GM12892 (cell line): ENCODE results near the gene IER3.

Source experiments
- POLR2A ChIP-seq: IDR thresholded peaks from 2 replicates; pipeline ENCODE4 v1.6.1; 2011; ENCODE audit warnings: low read depth, low read length, control low read depth
- POLR2AphosphoS5 ChIP-seq: IDR thresholded peaks from 2 replicates; pipeline ENCODE4 v1.6.1; 2011; ENCODE audit warnings: low read depth, low read length, control low read depth

DNA sequence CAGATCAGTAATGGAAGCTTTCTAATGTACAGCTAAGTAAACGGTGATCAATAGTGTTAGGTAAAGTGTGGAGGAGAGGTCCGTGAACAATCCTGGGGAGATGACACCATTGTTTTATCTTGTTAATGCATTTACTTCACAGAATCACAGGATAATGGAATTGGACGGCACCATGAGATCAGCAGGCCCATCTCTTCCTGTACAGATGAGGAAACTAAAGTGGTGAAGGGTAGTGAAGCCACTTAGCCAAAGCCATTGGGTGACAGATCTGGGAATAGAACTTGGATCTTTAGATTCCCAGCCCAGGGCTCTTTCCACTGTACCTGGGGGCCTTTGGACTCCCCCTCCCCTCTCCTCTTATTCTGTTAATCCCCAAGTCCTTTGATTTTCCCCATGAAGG is 26.2 kb upstream of the IER3 start:
- TF ChIP-seq POLR2A: no peak
- no peak for TF ChIP-seq POLR2AphosphoS5
